Esophagus squamous epithelium (tissue), 5 donors: ENCODE results near the gene FBXO30. TPM values are rescaled to one million over a fixed set of nuclear protein-coding genes. Genes with fewer than 3 reads are reported as not detected.

Experiments used
- DNase-seq: peaks from one replicate; lab custom pipeline; 2025; lab: John Stamatoyannopoulos, UW
- H3K27ac ChIP-seq, 4 donors: fragments of 200-600 bp; sonication (generic); one replicate each; pipeline ENCODE4 v1.5.1; 2016 to 2019; ENCODE audit warnings: mild to moderate bottlenecking in 1 of 4
- H3K27me3 ChIP-seq, 4 donors: fragments of 200-600 bp; sonication (generic); 1 replicate in 3 of 4; 2 replicates in 1 of 4; pipeline versions ENCODE4 v1.5.1 to v1.6.0; 2017 to 2021; ENCODE audit warnings: antibody characterized with exemption in 1 of 4
- H3K36me3 ChIP-seq, 3 donors: fragments of 200-600 bp; sonication (generic); one replicate each; pipeline ENCODE4 v1.5.1; 2016 to 2019
- H3K4me1 ChIP-seq, 3 donors: fragments of 200-600 bp; sonication (generic); one replicate each; pipeline ENCODE4 v1.5.1; 2017 to 2019
- H3K4me3 ChIP-seq, 4 donors: fragments of 200-600 bp; sonication (generic); 1 replicate in 3 of 4; 2 replicates in 1 of 4; pipeline ENCODE4 v1.5.1; 2016 to 2019; ENCODE audit warnings: mild to moderate bottlenecking in 2 of 4, moderate library complexity in 1 of 4
- H3K9me3 ChIP-seq, 3 donors: fragments of 200-600 bp; sonication (generic); one replicate each; pipeline ENCODE4 v1.5.1; 2016 to 2019
- POLR2A ChIP-seq, 4 donors: fragments of 450-650 bp; IDR thresholded peaks; one replicate each; pipeline ENCODE4 v1.6.1; 2017; ENCODE audit warnings: antibody characterized with exemption in 4 of 4, mild to moderate bottlenecking in 4 of 4, moderate library complexity in 3 of 4
- WGBS, 2 donors: methylation state at CpG; one replicate each; pipeline ENCODE4 v1.1.5; 2018; 5-methylcytosine and 5-hydroxymethylcytosine counted together
- intact Hi-C: fragments of 100-400 bp; cut with DNase I; formaldehyde crosslinking; loops from one replicate; pipeline ENCODE4 v1.15.0; 2022
- total RNA-seq, 4 donors: library from RNA; depleted of rRNA; stranded (reverse); fragments of >200 nt; gene quantifications; one replicate each; pipeline ENCODE4 v1.1.0, GENCODE V29; 2016
- TF ChIP-seq, protein P1 (sequence below), 6 experiments: fragments of 450-650 bp in 4 of 6; fragments of 200-600 bp in 2 of 6; sonication (generic) in 2 of 6; IDR thresholded peaks; one replicate each; pipeline ENCODE4 v1.5.1; 2016 to 2019; ENCODE audit warnings: antibody characterized with exemption in 6 of 6, mild to moderate bottlenecking in 4 of 6, moderate library complexity in 4 of 6
- donor health status: DM: yes; HTN: yes; CAD: no.

FBXO30 gene
- total RNA-seq, 4 donors from 2014 or later = 4.1 to 23.7 (median 9.0) TPM

DNA sequence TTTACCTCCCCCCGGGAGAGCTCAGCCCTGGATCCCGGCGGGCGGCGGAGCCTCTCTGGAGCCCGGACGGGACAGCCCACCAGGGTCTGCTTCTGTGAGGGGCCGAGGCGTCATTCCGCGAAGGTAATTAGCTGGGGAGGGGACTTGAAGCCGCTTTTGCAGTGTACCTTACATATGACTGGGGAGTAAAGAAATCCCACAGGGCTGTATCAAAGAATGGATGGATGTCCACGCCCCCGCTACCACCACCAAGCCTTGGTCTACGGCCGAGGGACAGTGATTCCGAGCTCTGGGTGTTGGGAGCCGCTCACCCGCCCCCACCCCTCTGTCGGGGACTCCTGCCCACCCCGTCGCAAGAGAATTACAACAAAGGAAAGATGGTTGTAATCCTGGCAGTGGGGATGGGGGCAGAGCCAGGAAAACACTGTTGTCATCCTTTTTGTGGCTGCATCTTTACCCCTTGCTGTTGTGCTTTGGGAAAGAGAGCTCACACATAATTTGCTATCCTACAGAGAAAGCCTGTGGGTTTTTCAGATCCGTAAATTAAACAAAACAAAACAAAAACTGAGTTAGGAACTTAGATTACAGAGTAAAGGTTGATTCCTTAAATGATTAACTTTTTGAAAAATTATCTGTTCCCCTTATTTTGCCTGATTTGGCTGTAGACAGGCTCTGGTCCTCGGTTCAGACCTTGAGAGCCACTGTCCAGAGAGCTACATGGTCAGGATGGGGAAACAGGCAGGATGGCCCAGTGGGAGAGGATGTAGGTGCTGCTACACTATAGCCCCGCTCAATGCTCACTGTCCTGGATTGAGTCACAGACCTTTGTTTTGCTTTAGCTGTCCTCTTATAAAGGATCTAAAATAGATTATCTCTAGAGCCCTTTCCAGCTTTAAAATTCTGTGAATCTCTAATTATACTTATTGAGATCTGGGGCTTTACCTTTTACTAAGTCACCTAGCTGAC lies 997 bp upstream of the FBXO30 start:
- peaks cover 6 to 47% (median 10%) of the 10 kb centered on the region in 3 donors for H3K4me1 ChIP-seq
- H3K4me3 ChIP-seq = peak overlapping the region; percentile 77 to 82 (median 80)
- TF ChIP-seq, protein P1, sequence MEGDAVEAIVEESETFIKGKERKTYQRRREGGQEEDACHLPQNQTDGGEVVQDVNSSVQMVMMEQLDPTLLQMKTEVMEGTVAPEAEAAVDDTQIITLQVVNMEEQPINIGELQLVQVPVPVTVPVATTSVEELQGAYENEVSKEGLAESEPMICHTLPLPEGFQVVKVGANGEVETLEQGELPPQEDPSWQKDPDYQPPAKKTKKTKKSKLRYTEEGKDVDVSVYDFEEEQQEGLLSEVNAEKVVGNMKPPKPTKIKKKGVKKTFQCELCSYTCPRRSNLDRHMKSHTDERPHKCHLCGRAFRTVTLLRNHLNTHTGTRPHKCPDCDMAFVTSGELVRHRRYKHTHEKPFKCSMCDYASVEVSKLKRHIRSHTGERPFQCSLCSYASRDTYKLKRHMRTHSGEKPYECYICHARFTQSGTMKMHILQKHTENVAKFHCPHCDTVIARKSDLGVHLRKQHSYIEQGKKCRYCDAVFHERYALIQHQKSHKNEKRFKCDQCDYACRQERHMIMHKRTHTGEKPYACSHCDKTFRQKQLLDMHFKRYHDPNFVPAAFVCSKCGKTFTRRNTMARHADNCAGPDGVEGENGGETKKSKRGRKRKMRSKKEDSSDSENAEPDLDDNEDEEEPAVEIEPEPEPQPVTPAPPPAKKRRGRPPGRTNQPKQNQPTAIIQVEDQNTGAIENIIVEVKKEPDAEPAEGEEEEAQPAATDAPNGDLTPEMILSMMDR (IDR thresholded peaks at IDR 0.05) = no peak
- TF ChIP-seq POLR2A (IDR thresholded peaks at IDR 0.05) = no peak
- no peaks in the 10 kb centered on the region for H3K9me3 ChIP-seq
- no peaks in the 10 kb centered on the region for H3K36me3 ChIP-seq
- intact Hi-C loops = no loop called here
- DNase-seq = no peak
- H3K27ac ChIP-seq = peak overlapping the region; percentile 93 to 95 (median 95)
- WGBS, 2 donors = 12 to 22% methylated on average over 5 to 8 of the region's 25 CpGs
- H3K27me3 ChIP-seq = no peaks in the 10 kb centered on the region

DNA sequence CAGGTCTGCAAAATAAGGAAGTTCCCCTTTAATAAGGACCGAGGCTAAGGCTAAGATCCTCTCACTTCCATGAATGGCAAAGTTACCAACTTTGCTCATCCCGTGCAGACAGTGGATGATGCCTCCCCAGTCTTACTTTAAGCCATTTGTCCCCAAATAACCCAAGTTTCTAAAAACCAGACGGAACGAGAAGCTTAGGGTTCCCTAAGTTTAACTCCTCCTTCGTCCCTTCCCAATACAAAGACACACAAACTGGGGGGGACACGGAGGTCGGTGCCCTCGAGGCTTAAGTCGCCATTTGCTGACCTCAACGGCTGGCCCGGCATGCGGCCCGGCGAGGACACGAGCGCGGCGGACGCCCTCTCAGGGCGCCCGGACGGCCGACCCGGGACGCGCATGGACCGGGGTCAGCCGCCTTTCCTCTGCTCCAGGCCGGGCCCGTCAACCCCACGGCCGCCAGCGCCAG lies 527 bp downstream of the FBXO30 start:
- intact Hi-C loops = no loop called here

DNA sequence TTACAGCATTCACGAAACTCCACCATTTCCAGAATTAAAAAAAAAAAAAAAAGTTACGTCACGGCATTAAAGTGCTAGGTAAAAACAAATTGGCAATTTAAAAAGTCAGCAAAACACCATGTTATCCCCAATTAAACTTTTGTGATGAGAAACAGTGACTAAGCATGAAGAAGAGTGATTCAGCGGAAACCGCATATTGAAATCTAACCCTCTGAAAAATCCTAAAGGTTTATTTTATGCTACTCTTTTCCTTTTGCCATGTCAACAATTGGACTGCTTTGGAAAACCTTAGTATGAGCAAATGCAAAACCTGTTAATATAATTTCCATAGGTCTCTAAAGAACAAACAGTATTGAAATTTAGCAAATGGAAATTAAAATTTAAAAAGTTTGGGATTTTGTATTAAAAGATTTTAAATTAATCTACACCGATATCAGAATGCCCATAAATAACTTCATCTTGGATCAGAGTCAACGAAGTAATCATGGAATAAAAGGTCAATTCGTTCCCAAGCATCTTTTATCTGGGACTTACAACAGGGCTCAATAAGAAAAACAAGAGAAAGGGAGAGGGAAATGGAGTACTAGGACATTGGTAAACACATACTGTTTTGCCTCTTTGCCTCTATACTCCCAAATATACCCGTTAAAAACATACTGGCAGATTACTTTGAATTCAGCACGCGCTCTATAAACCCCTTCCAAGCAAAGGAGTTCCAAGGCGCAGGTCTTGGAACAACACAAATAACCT lies 1.1 kb downstream of the FBXO30 start:
- Histone ChIP-seq H3K9me3 (no peaks in the 10 kb centered on the region), H3K27me3 (no peaks in the 10 kb centered on the region), H3K4me1 (peaks cover 10 to 66% (median 10%) of the 10 kb centered on the region in 3 donors), H3K36me3 (no peaks in the 10 kb centered on the region), H3K27ac (peak overlapping the region; percentile 93 to 95 (median 95)), H3K4me3 (peak overlapping the region; percentile 77 to 82 (median 80))
- 7% methylated on average over 11 to 12 of the region's 12 CpGs for WGBS, 2 donors
- intact Hi-C loops = no loop called here
- no peak for DNase-seq
- TF ChIP-seq, protein P1 (IDR thresholded peaks at IDR 0.05) = no peak
- no peak for TF ChIP-seq POLR2A (IDR thresholded peaks at IDR 0.05)

More for the DNA sequence above, 527 bp downstream of the FBXO30 start:
- Histone ChIP-seq H3K9me3 (no peaks in the 10 kb centered on the region), H3K4me3 (peak overlapping the region; percentile 77 to 82 (median 80)), H3K27me3 (no peaks in the 10 kb centered on the region), H3K36me3 (no peaks in the 10 kb centered on the region), H3K4me1 (peaks cover 10 to 62% (median 10%) of the 10 kb centered on the region in 3 donors), H3K27ac (peak overlapping the region; percentile 93 to 95 (median 95))
- WGBS, 2 donors = 0% methylated on average over 2 to 11 of the region's 33 CpGs
- no peak for TF ChIP-seq POLR2A (IDR thresholded peaks at IDR 0.05)
- TF ChIP-seq, protein P1 (IDR thresholded peaks at IDR 0.05) = no peak
- DNase-seq = no peak

DNA sequence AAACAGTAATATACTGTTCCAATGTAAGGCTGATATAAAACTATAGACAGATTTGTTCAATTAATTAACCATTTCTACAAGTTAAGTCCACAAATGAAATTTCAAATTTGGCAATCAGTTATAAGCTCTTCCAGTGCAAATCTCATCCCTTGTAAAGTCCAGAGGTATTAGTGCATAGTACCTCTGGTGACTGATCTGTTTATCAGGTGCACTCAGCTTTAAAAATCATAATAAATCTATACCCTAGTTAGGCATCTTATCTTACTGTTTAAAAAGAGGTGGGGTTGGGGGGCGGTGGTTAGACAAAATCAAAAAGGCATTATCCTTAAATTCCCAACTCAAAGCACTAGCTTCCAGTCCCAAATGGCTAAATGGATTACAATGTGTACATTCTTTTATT lies 2.9 kb downstream of the FBXO30 start:
- Histone ChIP-seq H3K27ac (peak overlapping the region in 2 of 4 donors; percentile 15 to 95), H3K4me3 (peak overlapping the region in 3 of 4 donors; percentile 3 to 82 (median 81)), H3K9me3 (no peaks in the 10 kb centered on the region), H3K27me3 (no peaks in the 10 kb centered on the region), H3K36me3 (no peaks in the 10 kb centered on the region), H3K4me1 (peaks cover 10 to 68% (median 10%) of the 10 kb centered on the region in 3 donors)
- DNase-seq = no peak
- intact Hi-C loops = no loop called here
- WGBS, 2 donors = 79 to 80% methylated on average over 1 of the region's 1 CpG
- TF ChIP-seq, protein P1 (IDR thresholded peaks at IDR 0.05) = no peak
- no peak for TF ChIP-seq POLR2A (IDR thresholded peaks at IDR 0.05)
